ENCODE measurements around the gene TUT7.

TUT7 gene

DNA sequence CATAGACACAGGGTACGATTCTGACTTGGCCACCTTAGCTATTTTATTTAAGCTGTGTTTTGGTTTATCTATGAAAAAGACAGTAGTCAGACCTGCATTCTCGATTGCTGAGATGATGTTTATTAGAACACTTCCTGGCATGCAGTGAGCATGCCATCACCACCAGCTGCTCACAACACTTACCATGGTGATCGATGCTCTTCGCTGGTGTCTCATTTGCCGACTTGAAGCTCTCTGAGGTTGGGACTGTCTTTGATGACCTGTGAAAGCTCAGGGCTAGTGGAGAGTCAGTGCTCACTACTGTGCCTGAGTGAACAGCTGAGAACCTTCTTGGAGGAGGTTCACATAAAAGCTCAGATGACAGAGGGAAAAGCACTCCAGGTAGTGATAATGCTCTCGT lies 90.3 kb downstream of the TUT7 start:
- Histone ChIP-seq H3K27ac (no peak overlapping the region), H3K4me1 (ENCODE audit: low read depth, poor library complexity, severe bottlenecking) (no peaks in the 10 kb centered on the region), H3K79me2 (ENCODE audit: insufficient read depth, low read depth) (peaks cover 3% of the 10 kb centered on the region; the same call in 1 of the 2 replicates), H3K27me3 (ENCODE audit: insufficient read depth, low read depth) (no peaks in the 10 kb centered on the region), H3K4me2 (no peak overlapping the region), H4K20me1 (ENCODE audit: insufficient read depth) (no peaks in the 10 kb centered on the region), H2AFZ (ENCODE audit: low read depth) (no peak overlapping the region), H3K9ac (no peak overlapping the region), H3K4me3 (IDR thresholded peaks at IDR 0.05; ENCODE audit: insufficient read depth, low read depth, low read length) (no peak overlapping the region), H3K36me3 (ENCODE audit: insufficient read depth) (no peaks in the 10 kb centered on the region)
- TF ChIP-seq CTCF (conservative IDR thresholded peaks at IDR 0.05; ENCODE audit: low read depth, low read length) = no peak

GRCh38 chr9:86262492-86262891 lies 91.7 kb downstream of the TUT7 start:
- Histone ChIP-seq H3K27me3 (ENCODE audit: insufficient read depth, low read depth) (no peaks in the 10 kb centered on the region), H3K4me2 (no peak overlapping the region), H3K9ac (no peak overlapping the region), H4K20me1 (ENCODE audit: insufficient read depth) (no peaks in the 10 kb centered on the region), H3K4me1 (ENCODE audit: low read depth, poor library complexity, severe bottlenecking) (no peaks in the 10 kb centered on the region), H3K4me3 (IDR thresholded peaks at IDR 0.05; ENCODE audit: insufficient read depth, low read depth, low read length) (no peak overlapping the region), H3K36me3 (ENCODE audit: insufficient read depth) (no peaks in the 10 kb centered on the region), H2AFZ (ENCODE audit: low read depth) (no peak overlapping the region), H3K79me2 (ENCODE audit: insufficient read depth, low read depth) (no peaks in the 10 kb centered on the region), H3K27ac (no peak overlapping the region)
- no peak for TF ChIP-seq CTCF (conservative IDR thresholded peaks at IDR 0.05; ENCODE audit: low read depth, low read length)

DNA sequence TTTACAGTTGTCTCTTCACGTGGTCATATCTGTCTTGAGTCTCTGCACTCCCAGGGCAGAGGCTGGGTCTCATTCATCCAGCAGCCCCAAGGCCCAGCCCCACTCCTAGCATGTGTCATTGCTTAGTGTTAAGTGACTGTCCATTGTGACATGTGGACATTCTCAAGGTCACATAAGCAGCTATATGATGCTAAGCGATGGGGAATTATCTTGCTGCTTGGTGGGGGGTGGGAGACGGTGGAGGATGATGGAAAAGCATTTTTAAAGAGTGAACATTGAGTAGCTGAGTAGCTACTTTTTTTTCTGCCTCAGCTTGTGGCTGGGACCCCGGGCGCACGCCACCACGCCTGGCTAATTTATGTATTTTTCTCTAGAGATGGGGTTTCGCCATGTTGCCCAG lies 94.7 kb downstream of the TUT7 start, which contains the start of gene C9orf153:
C9orf153 (minus strand) TSS at position 101 of the 400 bp plus-strand sequence. CDS start 30,054 bp downstream, outside the sequence.
- Histone ChIP-seq H3K9ac (no peak within 1 kb of the TSS), H4K20me1 (ENCODE audit: insufficient read depth) (no peaks in the 10 kb centered on the region), H3K4me1 (ENCODE audit: low read depth, poor library complexity, severe bottlenecking) (no peaks in the 10 kb centered on the region), H3K27ac (no peak within 1 kb of the TSS), H3K4me3 (IDR thresholded peaks at IDR 0.05; ENCODE audit: insufficient read depth, low read depth, low read length) (no peak within 1 kb of the TSS), H3K79me2 (ENCODE audit: insufficient read depth, low read depth) (no peaks in the 10 kb centered on the region), H3K4me2 (no peak within 1 kb of the TSS), H3K27me3 (ENCODE audit: insufficient read depth, low read depth) (no peaks in the 10 kb centered on the region), H3K36me3 (ENCODE audit: insufficient read depth) (no peaks in the 10 kb centered on the region), H2AFZ (ENCODE audit: low read depth) (no peak within 1 kb of the TSS)
- no peak for TF ChIP-seq CTCF (conservative IDR thresholded peaks at IDR 0.05; ENCODE audit: low read depth, low read length)

DNA sequence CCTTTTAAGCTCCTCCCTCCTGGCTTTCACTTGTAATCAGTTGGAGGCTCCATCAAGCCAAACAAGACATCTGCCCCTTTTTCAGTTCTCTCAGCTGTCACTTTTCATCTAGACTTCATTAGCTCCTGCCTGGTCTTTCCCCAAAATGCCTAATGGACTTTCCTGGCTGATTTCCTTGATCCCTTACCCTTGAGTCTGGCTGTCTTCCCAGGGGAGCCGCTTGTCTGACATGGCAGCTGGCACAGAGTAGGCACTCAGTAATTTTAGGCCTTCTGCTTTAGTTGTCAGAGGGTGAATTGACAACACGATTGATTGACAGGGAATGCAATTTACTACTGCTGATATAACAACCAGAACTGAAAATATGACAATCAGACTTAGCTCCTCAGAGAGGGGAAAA lies 96.8 kb downstream of the TUT7 start:
- no peaks in the 10 kb centered on the region for H4K20me1 ChIP-seq (ENCODE audit: insufficient read depth)
- H3K4me2 ChIP-seq = no peak overlapping the region
- no peaks in the 10 kb centered on the region for H3K79me2 ChIP-seq (ENCODE audit: insufficient read depth, low read depth)
- no peaks in the 10 kb centered on the region for H3K27me3 ChIP-seq (ENCODE audit: insufficient read depth, low read depth)
- no peaks in the 10 kb centered on the region for H3K36me3 ChIP-seq (ENCODE audit: insufficient read depth)
- H3K4me1 ChIP-seq (ENCODE audit: low read depth, poor library complexity, severe bottlenecking) = no peaks in the 10 kb centered on the region
- no peak for TF ChIP-seq CTCF (conservative IDR thresholded peaks at IDR 0.05; ENCODE audit: low read depth, low read length)
- no peak overlapping the region for H3K4me3 ChIP-seq (IDR thresholded peaks at IDR 0.05; ENCODE audit: insufficient read depth, low read depth, low read length)
- no peak overlapping the region for H3K27ac ChIP-seq
- no peak overlapping the region for H2AFZ ChIP-seq (ENCODE audit: low read depth)
- no peak overlapping the region for H3K9ac ChIP-seq
